OCI-LY1 (cell line): ENCODE data around the gene FNDC7.

Experiments used
- EZH2 ChIP-seq: fragments of 200-600 bp; sonication (generic), shearing (Covaris generic); IDR thresholded peaks from 2 replicates; pipeline ENCODE4 v1.8.0; 2017; ENCODE audit warnings: borderline replicate concordance, mixed run types, mild to moderate bottlenecking, antibody characterized with exemption, low read length, moderate library complexity, mixed read lengths
- TF ChIP-seq, protein P1 (sequence below): fragments of 200-600 bp; sonication (generic), shearing (Covaris generic); IDR thresholded peaks from 2 replicates; pipeline ENCODE4 v1.5.1; 2017; ENCODE audit warnings: mild to moderate bottlenecking, antibody characterized with exemption, low read length, moderate library complexity, mixed read lengths

DNA sequence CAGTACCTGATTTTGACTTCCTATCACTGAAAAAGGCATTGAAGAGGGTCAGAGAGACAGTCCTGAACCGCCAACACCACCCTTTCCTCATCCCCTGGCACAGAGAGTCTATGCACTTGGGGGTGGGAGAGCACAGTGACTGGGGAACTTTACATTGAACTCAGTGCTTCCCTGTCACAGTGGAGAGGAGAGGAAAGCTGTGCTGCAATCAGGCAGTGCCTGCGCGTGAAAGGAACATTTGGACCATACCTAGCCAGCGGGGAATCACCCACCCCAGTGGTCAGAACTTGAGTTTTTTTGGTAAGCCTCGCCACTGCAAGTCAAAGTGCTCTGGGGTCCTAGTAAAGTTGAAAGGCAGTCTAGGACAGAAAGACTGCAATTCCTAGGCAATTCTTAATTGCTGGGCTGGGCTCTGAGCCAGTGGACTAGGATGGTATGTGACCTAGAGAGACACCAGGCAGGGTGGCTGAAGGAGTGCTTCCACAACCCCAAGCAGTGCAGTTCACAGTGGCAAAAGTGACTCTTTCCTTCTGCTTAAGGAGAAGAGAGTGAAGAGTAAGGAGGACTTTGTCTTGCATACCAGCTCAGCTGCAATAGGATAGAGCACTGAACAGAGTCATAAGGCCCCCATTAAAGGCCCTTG is 42.5 kb upstream of the FNDC7 start:
- TF ChIP-seq, protein P1, sequence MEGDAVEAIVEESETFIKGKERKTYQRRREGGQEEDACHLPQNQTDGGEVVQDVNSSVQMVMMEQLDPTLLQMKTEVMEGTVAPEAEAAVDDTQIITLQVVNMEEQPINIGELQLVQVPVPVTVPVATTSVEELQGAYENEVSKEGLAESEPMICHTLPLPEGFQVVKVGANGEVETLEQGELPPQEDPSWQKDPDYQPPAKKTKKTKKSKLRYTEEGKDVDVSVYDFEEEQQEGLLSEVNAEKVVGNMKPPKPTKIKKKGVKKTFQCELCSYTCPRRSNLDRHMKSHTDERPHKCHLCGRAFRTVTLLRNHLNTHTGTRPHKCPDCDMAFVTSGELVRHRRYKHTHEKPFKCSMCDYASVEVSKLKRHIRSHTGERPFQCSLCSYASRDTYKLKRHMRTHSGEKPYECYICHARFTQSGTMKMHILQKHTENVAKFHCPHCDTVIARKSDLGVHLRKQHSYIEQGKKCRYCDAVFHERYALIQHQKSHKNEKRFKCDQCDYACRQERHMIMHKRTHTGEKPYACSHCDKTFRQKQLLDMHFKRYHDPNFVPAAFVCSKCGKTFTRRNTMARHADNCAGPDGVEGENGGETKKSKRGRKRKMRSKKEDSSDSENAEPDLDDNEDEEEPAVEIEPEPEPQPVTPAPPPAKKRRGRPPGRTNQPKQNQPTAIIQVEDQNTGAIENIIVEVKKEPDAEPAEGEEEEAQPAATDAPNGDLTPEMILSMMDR, result no peak
- TF ChIP-seq EZH2, result no peak
